ENCODE results near the gene ABCA13.
"Not testable (repeated sequence)": the region's sequence is repeated elsewhere in the genome, so short reads cannot be mapped to it uniquely, and the experiment has no call there.

ABCA13 gene

GRCh38 chr7:48173756-48174382 lies 2.6 kb downstream of the ABCA13 start:
- no peak for DNase-seq

GRCh38 chr7:48175019-48175418 lies 3.8 kb downstream of the ABCA13 start:
- DNase-seq, result no peak

GRCh38 chr7:48176356-48176893 lies 5.2 kb downstream of the ABCA13 start:
- no peak for DNase-seq

- no peak for DNase-seq
Observed at GRCh38 chr7:48177271-48177670, 6.0 kb downstream of the ABCA13 start.

- DNase-seq, result no peak
Observed at GRCh38 chr7:48179496-48180030, 8.3 kb downstream of the ABCA13 start.

GRCh38 chr7:48180981-48181380 lies 9.7 kb downstream of the ABCA13 start:
- DNase-seq, result no peak

- no peak for DNase-seq
Observed at GRCh38 chr7:48182718-48183369, 11.6 kb downstream of the ABCA13 start.

GRCh38 chr7:48183370-48183743 lies 12.1 kb downstream of the ABCA13 start:
- no peak for DNase-seq

- no peak for DNase-seq
Observed at GRCh38 chr7:48183965-48184364, 12.7 kb downstream of the ABCA13 start.

- no peak for DNase-seq
Observed at GRCh38 chr7:48188776-48189520, 17.7 kb downstream of the ABCA13 start.

- no peak for DNase-seq
Observed at GRCh38 chr7:48192996-48193395, 21.7 kb downstream of the ABCA13 start.

GRCh38 chr7:48193421-48193820 lies 22.2 kb downstream of the ABCA13 start:
- DNase-seq, result no peak

GRCh38 chr7:48200946-48201589 lies 29.8 kb downstream of the ABCA13 start:
- not testable (repeated sequence) for DNase-seq

- DNase-seq, result not testable (repeated sequence)
Observed at GRCh38 chr7:48202916-48203315, 31.7 kb downstream of the ABCA13 start.

- DNase-seq, result no peak
Observed at GRCh38 chr7:48207155-48207675, 36.0 kb downstream of the ABCA13 start.

- no peak for DNase-seq
Observed at GRCh38 chr7:48209004-48209600, 37.8 kb downstream of the ABCA13 start.

GRCh38 chr7:48213226-48213625 lies 42.0 kb downstream of the ABCA13 start:
- no peak for DNase-seq

- no peak for DNase-seq
Observed at GRCh38 chr7:48217266-48217665, 46.0 kb downstream of the ABCA13 start.

- no peak for DNase-seq
Observed at GRCh38 chr7:48217753-48218152, 46.5 kb downstream of the ABCA13 start.

- no peak for DNase-seq
Observed at GRCh38 chr7:48224042-48224441, 52.8 kb downstream of the ABCA13 start.

GRCh38 chr7:48225101-48225500 lies 53.8 kb downstream of the ABCA13 start:
- no peak for DNase-seq

GRCh38 chr7:48237354-48237753 lies 66.1 kb downstream of the ABCA13 start:
- no peak for DNase-seq
